Measurements from ENCODE around the gene CHST12.

Gene CHST12

GRCh38 chr7:2459674-2460073 lies 56.3 kb downstream of the CHST12 start:
- Histone ChIP-seq H3K4me3 (ENCODE audit: control insufficient read depth in 1 of 7, extremely low read depth in 1 of 7, insufficient read depth in 4 of 7, low read depth in 2 of 7, low read length in 6 of 7) (no peak overlapping the region), H3K36me3 (ENCODE audit: control insufficient read depth in 4 of 4, insufficient read depth in 4 of 4, low read length in 3 of 4) (no peaks in the 10 kb centered on the region), H3K4me1 (ENCODE audit: control extremely low read depth in 1 of 4, control insufficient read depth in 4 of 4, insufficient read depth in 4 of 4, low read length in 3 of 4) (peaks cover 0 to 3% (median 0%) of the 10 kb centered on the region in 4 experiments), H3K27me3 (replicated peaks in 2 of 5; ENCODE audit: control insufficient read depth in 4 of 5, insufficient read depth in 5 of 5, low read length in 4 of 5) (no peaks in the 10 kb centered on the region), H3K9me3 (ENCODE audit: control extremely low read depth in 1 of 5, control insufficient read depth in 4 of 5, insufficient read depth in 2 of 5, low read depth in 1 of 5, low read length in 4 of 5) (no peaks in the 10 kb centered on the region), H3K27ac (ENCODE audit: insufficient read depth in 1 of 2, low read depth in 1 of 2, low read length in 2 of 2, poor library complexity in 1 of 2, severe bottlenecking in 2 of 2) (no peak overlapping the region)
- POLR2A ChIA-PET: no interaction called here
- CTCF ChIA-PET: interaction anchor here (0.7 to 4.0 kb wide), 3 partner anchors 9 to 18 kb away, joined by 4 to 33 read pairs (median 9); no protein-coding TSS in a partner anchor
- 95% methylated on average over 7 of the region's 8 CpGs for WGBS (ENCODE audit: insufficient coverage)
- no peak for DNase-seq

GRCh38 chr7:2460188-2460587 lies 56.8 kb downstream of the CHST12 start:
- DNase-seq: no peak
- ChIA-PET CTCF (interaction anchor here (0.7 to 4.0 kb wide), 3 partner anchors 9 to 18 kb away, joined by 4 to 33 read pairs (median 9); no protein-coding TSS in a partner anchor), POLR2A (no interaction called here)
- Histone ChIP-seq H3K4me3 (ENCODE audit: control insufficient read depth in 1 of 7, extremely low read depth in 1 of 7, insufficient read depth in 4 of 7, low read depth in 2 of 7, low read length in 6 of 7) (no peak overlapping the region), H3K9me3 (ENCODE audit: control extremely low read depth in 1 of 5, control insufficient read depth in 4 of 5, insufficient read depth in 2 of 5, low read depth in 1 of 5, low read length in 4 of 5) (no peaks in the 10 kb centered on the region), H3K36me3 (ENCODE audit: control insufficient read depth in 4 of 4, insufficient read depth in 4 of 4, low read length in 3 of 4) (no peaks in the 10 kb centered on the region), H3K27ac (ENCODE audit: insufficient read depth in 1 of 2, low read depth in 1 of 2, low read length in 2 of 2, poor library complexity in 1 of 2, severe bottlenecking in 2 of 2) (no peak overlapping the region), H3K27me3 (replicated peaks in 2 of 5; ENCODE audit: control insufficient read depth in 4 of 5, insufficient read depth in 5 of 5, low read length in 4 of 5) (no peaks in the 10 kb centered on the region), H3K4me1 (ENCODE audit: control extremely low read depth in 1 of 4, control insufficient read depth in 4 of 4, insufficient read depth in 4 of 4, low read length in 3 of 4) (peaks cover 0 to 3% (median 0%) of the 10 kb centered on the region in 4 experiments)
- 97% methylated on average over 20 of the region's 23 CpGs for WGBS (ENCODE audit: insufficient coverage)

GRCh38 chr7:2460641-2461040 lies 57.2 kb downstream of the CHST12 start:
- no peaks in the 10 kb centered on the region for H3K27me3 ChIP-seq (replicated peaks in 2 of 5; ENCODE audit: control insufficient read depth in 4 of 5, insufficient read depth in 5 of 5, low read length in 4 of 5)
- H3K36me3 ChIP-seq (ENCODE audit: control insufficient read depth in 4 of 4, insufficient read depth in 4 of 4, low read length in 3 of 4): no peaks in the 10 kb centered on the region
- H3K27ac ChIP-seq (ENCODE audit: insufficient read depth in 1 of 2, low read depth in 1 of 2, low read length in 2 of 2, poor library complexity in 1 of 2, severe bottlenecking in 2 of 2): no peak overlapping the region
- 100% methylated on average over 1 of the region's 6 CpGs for WGBS (ENCODE audit: insufficient coverage)
- no peaks in the 10 kb centered on the region for H3K9me3 ChIP-seq (ENCODE audit: control extremely low read depth in 1 of 5, control insufficient read depth in 4 of 5, insufficient read depth in 2 of 5, low read depth in 1 of 5, low read length in 4 of 5)
- H3K4me1 ChIP-seq (ENCODE audit: control extremely low read depth in 1 of 4, control insufficient read depth in 4 of 4, insufficient read depth in 4 of 4, low read length in 3 of 4): peaks cover 0 to 3% (median 0%) of the 10 kb centered on the region in 4 experiments
- no peak overlapping the region for H3K4me3 ChIP-seq (ENCODE audit: control insufficient read depth in 1 of 7, extremely low read depth in 1 of 7, insufficient read depth in 4 of 7, low read depth in 2 of 7, low read length in 6 of 7)
- DNase-seq: no peak
- ChIA-PET CTCF (interaction anchor here (2.0 to 4.0 kb wide), 2 partner anchors 9 to 10 kb away, joined by 9 to 33 read pairs; no protein-coding TSS in a partner anchor), POLR2A (no interaction called here)

GRCh38 chr7:2461268-2462026 lies 58.0 kb downstream of the CHST12 start:
- CTCF ChIA-PET: interaction anchor here (0.5 to 2.0 kb wide), 3 partner anchors 9 to 96 kb away, joined by 3 to 9 read pairs (median 5); no protein-coding TSS in a partner anchor

GRCh38 chr7:2462731-2463130 lies 59.3 kb downstream of the CHST12 start:
- Histone ChIP-seq H3K36me3 (ENCODE audit: control insufficient read depth in 4 of 4, insufficient read depth in 4 of 4, low read length in 3 of 4) (no peaks in the 10 kb centered on the region), H3K4me3 (ENCODE audit: control insufficient read depth in 1 of 7, extremely low read depth in 1 of 7, insufficient read depth in 4 of 7, low read depth in 2 of 7, low read length in 6 of 7) (no peak overlapping the region), H3K9me3 (ENCODE audit: control extremely low read depth in 1 of 5, control insufficient read depth in 4 of 5, insufficient read depth in 2 of 5, low read depth in 1 of 5, low read length in 4 of 5) (no peaks in the 10 kb centered on the region), H3K27me3 (replicated peaks in 2 of 5; ENCODE audit: control insufficient read depth in 4 of 5, insufficient read depth in 5 of 5, low read length in 4 of 5) (no peaks in the 10 kb centered on the region), H3K4me1 (ENCODE audit: control extremely low read depth in 1 of 4, control insufficient read depth in 4 of 4, insufficient read depth in 4 of 4, low read length in 3 of 4) (peaks cover 0 to 3% (median 0%) of the 10 kb centered on the region in 4 experiments), H3K27ac (ENCODE audit: insufficient read depth in 1 of 2, low read depth in 1 of 2, low read length in 2 of 2, poor library complexity in 1 of 2, severe bottlenecking in 2 of 2) (no peak overlapping the region)
- no peak for DNase-seq
- WGBS (ENCODE audit: insufficient coverage): 87% methylated on average over 3 of the region's 3 CpGs
- ChIA-PET CTCF (interaction anchor here (1.6 to 11.6 kb wide), 2 partner anchors 8 to 11 kb away, joined by 5 to 219 read pairs; no protein-coding TSS in a partner anchor), POLR2A (no interaction called here)

More at GRCh38 chr7:2461268-2462026, 58.0 kb downstream of the CHST12 start:
- DNase-seq: no peak
- Histone ChIP-seq H3K9me3 (ENCODE audit: control extremely low read depth in 1 of 5, control insufficient read depth in 4 of 5, insufficient read depth in 2 of 5, low read depth in 1 of 5, low read length in 4 of 5) (no peaks in the 10 kb centered on the region), H3K36me3 (ENCODE audit: control insufficient read depth in 4 of 4, insufficient read depth in 4 of 4, low read length in 3 of 4) (no peaks in the 10 kb centered on the region), H3K27ac (ENCODE audit: insufficient read depth in 1 of 2, low read depth in 1 of 2, low read length in 2 of 2, poor library complexity in 1 of 2, severe bottlenecking in 2 of 2) (no peak overlapping the region), H3K4me3 (ENCODE audit: control insufficient read depth in 1 of 7, extremely low read depth in 1 of 7, insufficient read depth in 4 of 7, low read depth in 2 of 7, low read length in 6 of 7) (no peak overlapping the region), H3K4me1 (ENCODE audit: control extremely low read depth in 1 of 4, control insufficient read depth in 4 of 4, insufficient read depth in 4 of 4, low read length in 3 of 4) (peaks cover 0 to 3% (median 0%) of the 10 kb centered on the region in 4 experiments), H3K27me3 (replicated peaks in 2 of 5; ENCODE audit: control insufficient read depth in 4 of 5, insufficient read depth in 5 of 5, low read length in 4 of 5) (no peaks in the 10 kb centered on the region)
- POLR2A ChIA-PET: no interaction called here
- 100% methylated on average over 9 of the region's 15 CpGs for WGBS (ENCODE audit: insufficient coverage)

- no peak for DNase-seq
- no peak overlapping the region for H3K27ac ChIP-seq (ENCODE audit: insufficient read depth in 1 of 2, low read depth in 1 of 2, low read length in 2 of 2, poor library complexity in 1 of 2, severe bottlenecking in 2 of 2)
- CTCF ChIA-PET: interaction anchor here (0.8 to 11.6 kb wide), 2 partner anchors 15 to 216 kb away, joined by 4 to 219 read pairs; no protein-coding TSS in a partner anchor
These were observed 62.5 kb downstream of the CHST12 start for GRCh38 chr7:2465928-2466327.

GRCh38 chr7:2466675-2467074 lies 63.3 kb downstream of the CHST12 start:
- no peaks in the 10 kb centered on the region for H3K9me3 ChIP-seq (ENCODE audit: control extremely low read depth in 1 of 5, control insufficient read depth in 4 of 5, insufficient read depth in 2 of 5, low read depth in 1 of 5, low read length in 4 of 5)
- ChIA-PET POLR2A (no interaction called here), CTCF (interaction anchor here (0.6 to 11.6 kb wide), 8 partner anchors 8 to 215 kb away, joined by 3 to 219 read pairs (median 8); no protein-coding TSS in a partner anchor)
- peaks cover 0 to 12% (median 9%) of the 10 kb centered on the region in 4 experiments for H3K4me1 ChIP-seq (ENCODE audit: control extremely low read depth in 1 of 4, control insufficient read depth in 4 of 4, insufficient read depth in 4 of 4, low read length in 3 of 4)
- DNase-seq: no peak
- H3K27ac ChIP-seq (ENCODE audit: insufficient read depth in 1 of 2, low read depth in 1 of 2, low read length in 2 of 2, poor library complexity in 1 of 2, severe bottlenecking in 2 of 2): no peak overlapping the region
- WGBS (ENCODE audit: insufficient coverage): no CpG with 5 or more reads among the region's 10 CpGs
- H3K27me3 ChIP-seq (replicated peaks in 2 of 5; ENCODE audit: control insufficient read depth in 4 of 5, insufficient read depth in 5 of 5, low read length in 4 of 5): no peaks in the 10 kb centered on the region
- no peaks in the 10 kb centered on the region for H3K36me3 ChIP-seq (ENCODE audit: control insufficient read depth in 4 of 4, insufficient read depth in 4 of 4, low read length in 3 of 4)
- no peak overlapping the region for H3K4me3 ChIP-seq (ENCODE audit: control insufficient read depth in 1 of 7, extremely low read depth in 1 of 7, insufficient read depth in 4 of 7, low read depth in 2 of 7, low read length in 6 of 7)

More at GRCh38 chr7:2465928-2466327, 62.5 kb downstream of the CHST12 start:
- Histone ChIP-seq H3K9me3 (ENCODE audit: control extremely low read depth in 1 of 5, control insufficient read depth in 4 of 5, insufficient read depth in 2 of 5, low read depth in 1 of 5, low read length in 4 of 5) (no peaks in the 10 kb centered on the region), H3K27me3 (replicated peaks in 2 of 5; ENCODE audit: control insufficient read depth in 4 of 5, insufficient read depth in 5 of 5, low read length in 4 of 5) (no peaks in the 10 kb centered on the region), H3K4me1 (ENCODE audit: control extremely low read depth in 1 of 4, control insufficient read depth in 4 of 4, insufficient read depth in 4 of 4, low read length in 3 of 4) (peaks cover 0 to 4% (median 2%) of the 10 kb centered on the region in 4 experiments), H3K36me3 (ENCODE audit: control insufficient read depth in 4 of 4, insufficient read depth in 4 of 4, low read length in 3 of 4) (no peaks in the 10 kb centered on the region), H3K4me3 (ENCODE audit: control insufficient read depth in 1 of 7, extremely low read depth in 1 of 7, insufficient read depth in 4 of 7, low read depth in 2 of 7, low read length in 6 of 7) (no peak overlapping the region)
- 88% methylated on average over 12 of the region's 12 CpGs for WGBS (ENCODE audit: insufficient coverage)
- POLR2A ChIA-PET: no interaction called here

Measured in common myeloid progenitor, CD34-positive (primary cell).